22Rv1 (cell line): ENCODE measurements around the gene ADGRD1.

Experiments
- CTCF ChIP-seq: fragments of 450-650 bp; IDR thresholded peaks from 2 replicates; pipeline ENCODE4 v1.5.1; 2017; ENCODE audit warnings: mild to moderate bottlenecking
- ZFX ChIP-seq: fragments of 450-650 bp; IDR thresholded peaks from 2 replicates; pipeline ENCODE4 v1.6.1; 2017; ENCODE audit warnings: antibody characterized with exemption, borderline replicate concordance

GRCh38 chr12:131017477-131017991 is 63.8 kb downstream of the ADGRD1 start:
- TF ChIP-seq CTCF (no peak), ZFX (no peak)
